Mesendoderm (in vitro differentiated cells): ENCODE measurements around the gene ARRB1. TPM values are rescaled to one million over a fixed set of nuclear protein-coding genes. Genes with fewer than 3 reads are reported as not detected.

ENCODE experiments used
- DNase-seq: peaks from one replicate; pipeline ENCODE4 v3.0.0; 2013
- H2AK5ac ChIP-seq: 2 replicates; pipeline ENCODE4 v1.6.1; 2013; ENCODE audit warnings: low read length, inconsistent platforms
- H2BK120ac ChIP-seq: 2 replicates; pipeline ENCODE4 v1.6.1; 2013; ENCODE audit warnings: low read depth, mild to moderate bottlenecking, low read length, moderate library complexity, mixed read lengths
- H2BK15ac ChIP-seq: replicated peaks from 2 replicates; pipeline ENCODE4 v1.6.1; 2013; ENCODE audit warnings: low read depth, mild to moderate bottlenecking, moderate library complexity
- H2BK5ac ChIP-seq: 2 replicates; pipeline ENCODE4 v1.6.1; 2013; ENCODE audit warnings: low read length, inconsistent platforms
- H3K18ac ChIP-seq: 2 replicates; pipeline ENCODE4 v1.6.1; 2013; ENCODE audit warnings: mild to moderate bottlenecking, low read length, mixed read lengths
- H3K23ac ChIP-seq: one replicate; pipeline ENCODE4 v1.6.1; 2013; ENCODE audit warnings: low read length
- H3K27ac ChIP-seq: 2 replicates; pipeline ENCODE4 v1.5.1; 2013; ENCODE audit warnings: low read depth, mild to moderate bottlenecking, inconsistent platforms, low read length, moderate library complexity
- H3K27me3 ChIP-seq: 2 replicates; pipeline ENCODE4 v1.6.1; 2013; ENCODE audit warnings: low read length, control low read depth, mild to moderate bottlenecking, inconsistent platforms; ENCODE audit not compliant: insufficient read depth, poor library complexity
- H3K36me3 ChIP-seq: 2 replicates; pipeline ENCODE4 v1.6.1; 2013; ENCODE audit warnings: low read length, inconsistent platforms; ENCODE audit not compliant: control insufficient read depth, insufficient read depth
- H3K4ac ChIP-seq: one replicate; pipeline ENCODE4 v1.6.1; 2013; ENCODE audit warnings: low read depth, mild to moderate bottlenecking, low read length, moderate library complexity
- H3K4me1 ChIP-seq: 2 replicates; pipeline ENCODE4 v1.6.1; 2013; ENCODE audit warnings: low read depth, low read length, inconsistent platforms; ENCODE audit not compliant: control insufficient read depth
- H3K4me2 ChIP-seq: 2 replicates; pipeline ENCODE4 v1.6.1; 2013; ENCODE audit warnings: low read length
- H3K4me3 ChIP-seq: 2 replicates; pipeline ENCODE4 v1.5.1; 2013; ENCODE audit warnings: mild to moderate bottlenecking, low read length
- H3K56ac ChIP-seq: one replicate; pipeline ENCODE4 v1.6.1; 2013; ENCODE audit warnings: low read length
- H3K79me1 ChIP-seq: 2 replicates; pipeline ENCODE4 v1.6.1; 2013; ENCODE audit warnings: low read length, inconsistent platforms
- H3K79me2 ChIP-seq: 2 replicates; pipeline ENCODE4 v1.6.1; 2013; ENCODE audit warnings: mild to moderate bottlenecking, low read length; ENCODE audit not compliant: control insufficient read depth, insufficient read depth
- H3K9ac ChIP-seq: 2 replicates; pipeline ENCODE4 v1.6.1; 2013; ENCODE audit warnings: low read length, inconsistent platforms
- H4K5ac ChIP-seq: one replicate; pipeline ENCODE4 v1.6.1; 2013; ENCODE audit warnings: low read length
- H4K8ac ChIP-seq: one replicate; pipeline ENCODE4 v1.6.1; 2013; ENCODE audit warnings: low read depth, mild to moderate bottlenecking, control low read depth, low read length, moderate library complexity
- WGBS: extraction: QIAGEN DNeasy Blood & Tissue Kit; methylation state at CpG from one replicate; pipeline ENCODE4 v1.1.7; 2013; ENCODE audit warnings: low lambda C conversion rate, missing lambda C conversion rate; ENCODE audit not compliant: insufficient coverage; ENCODE audit errors: extremely low coverage; 5-methylcytosine and 5-hydroxymethylcytosine counted together
- polyA plus RNA-seq, 2 experiments: library from polyadenylated mRNA; stranded (reverse); fragments of 200-250 nt; gene quantifications; one replicate each; pipeline ENCODE4 v1.2.3, GENCODE V29; 2013

The ARRB1 gene
- 42.6 TPM for polyA plus RNA-seq (2013, experiment 1 of 2)
- 43.2 TPM for polyA plus RNA-seq (2013, experiment 2 of 2)

DNA sequence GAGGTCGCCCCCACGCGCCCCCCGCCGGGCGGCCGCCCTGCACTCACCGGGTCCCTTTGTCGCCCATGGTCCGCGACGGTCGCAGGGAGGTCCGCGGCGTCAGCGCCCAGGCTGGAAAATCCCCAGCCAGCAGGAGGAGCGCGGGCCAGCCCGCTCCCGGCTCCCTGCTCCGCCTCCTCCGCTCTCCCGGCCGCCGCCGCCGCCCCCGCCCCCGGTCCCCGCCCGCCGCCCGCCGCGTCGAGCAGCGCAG is at the start of gene ARRB1:
ARRB1 (minus strand) TSS at position 121 of the 250 bp plus-strand sequence; CDS start at position 67, 54 bp downstream.
- Histone ChIP-seq H3K27ac (peak within 1 kb of the TSS; percentile 88), H3K36me3 (no peaks in the 10 kb centered on the region), H3K18ac (peak within 1 kb of the TSS; percentile 85), H3K27me3 (no peaks in the 10 kb centered on the region), H3K23ac (peak within 1 kb of the TSS; percentile 99), H2BK5ac (peak within 1 kb of the TSS; percentile 99), H4K5ac (no peak within 1 kb of the TSS), H3K4me1 (peaks cover 25% of the 10 kb centered on the region), H3K79me1 (peaks cover 21% of the 10 kb centered on the region), H3K4ac (peak within 1 kb of the TSS; percentile 94), H2BK15ac (no peak within 1 kb of the TSS), H2BK120ac (peak within 1 kb of the TSS; percentile 31), H3K9ac (peak within 1 kb of the TSS; percentile 96), H3K4me2 (peak within 1 kb of the TSS; percentile 99), H3K4me3 (peak within 1 kb of the TSS; percentile 87), H4K8ac (no peak within 1 kb of the TSS), H2AK5ac (peak within 1 kb of the TSS; percentile 100), H3K56ac (peak within 1 kb of the TSS; percentile 100), H3K79me2 (peaks cover 44% of the 10 kb centered on the region)
- DNase-seq: no peak
- no CpG with 5 or more reads among the region's 38 CpGs for WGBS

DNA sequence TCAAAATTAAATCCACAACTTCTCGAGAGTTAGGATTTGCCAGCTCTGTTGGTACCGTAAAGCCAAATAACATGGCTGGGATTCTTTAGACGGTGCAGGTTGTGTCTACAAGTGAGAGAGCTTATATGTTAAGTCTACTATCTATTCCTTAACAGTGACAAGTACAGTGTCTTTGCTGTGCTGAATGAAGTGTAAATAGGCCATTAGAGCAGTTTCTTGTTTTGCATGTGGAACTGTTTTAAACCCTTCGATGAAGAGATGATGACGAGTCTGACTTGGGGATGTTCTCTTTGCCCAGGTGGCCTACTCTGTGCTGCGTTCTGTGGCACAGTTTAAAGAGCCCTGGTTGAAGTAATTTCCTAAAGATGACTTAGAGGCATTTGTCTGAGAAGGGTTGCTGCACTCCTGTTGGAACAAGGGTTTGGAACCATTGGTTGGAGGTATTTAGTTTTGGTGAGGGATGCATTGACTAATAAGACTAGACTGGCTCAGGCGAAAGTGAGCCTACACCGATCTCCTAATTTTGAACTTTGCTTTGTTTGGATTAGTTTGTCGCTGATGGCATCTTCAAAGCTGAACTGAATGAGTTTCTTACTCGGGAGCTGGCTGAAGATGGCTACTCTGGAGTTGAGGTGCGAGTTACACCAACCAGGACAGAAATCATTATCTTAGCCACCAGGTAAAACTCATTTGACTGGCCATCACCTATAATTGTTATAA is 48.8 kb upstream of the ARRB1 start:
- H3K36me3 ChIP-seq: peaks cover 24% of the 10 kb centered on the region
- peak overlapping the region; percentile 99 for H3K56ac ChIP-seq
- H3K79me2 ChIP-seq: peaks cover 54% of the 10 kb centered on the region
- H3K4me2 ChIP-seq: peak overlapping the region; percentile 83
- H3K9ac ChIP-seq: peak overlapping the region; percentile 100
- no peaks in the 10 kb centered on the region for H3K27me3 ChIP-seq
- H3K4me1 ChIP-seq: peaks cover 11% of the 10 kb centered on the region
- H3K4ac ChIP-seq: no peak overlapping the region
- H3K4me3 ChIP-seq: peak overlapping the region; percentile 96
- no peak overlapping the region for H4K8ac ChIP-seq
- H2AK5ac ChIP-seq: no peak overlapping the region
- H3K23ac ChIP-seq: peak overlapping the region; percentile 38
- H2BK120ac ChIP-seq: no peak overlapping the region
- H3K27ac ChIP-seq: peak overlapping the region; percentile 55
- H2BK15ac ChIP-seq: no peak overlapping the region
- WGBS: no CpG with 5 or more reads among the region's 11 CpGs
- peak overlapping the region; percentile 18 for H2BK5ac ChIP-seq
- H4K5ac ChIP-seq: no peak overlapping the region
- no peak for DNase-seq
- peak overlapping the region; percentile 97 for H3K18ac ChIP-seq
- H3K79me1 ChIP-seq: peaks cover 15% of the 10 kb centered on the region

- Histone ChIP-seq H2BK15ac (no peak within 1 kb of the TSS), H4K8ac (no peak within 1 kb of the TSS), H3K4me2 (peak within 1 kb of the TSS; percentile 83), H3K4ac (peak within 1 kb of the TSS; percentile 20), H3K23ac (peak within 1 kb of the TSS; percentile 82), H3K18ac (peak within 1 kb of the TSS; percentile 97), H3K4me1 (peaks cover 13% of the 10 kb centered on the region), H2BK120ac (no peak within 1 kb of the TSS), H3K79me2 (peaks cover 52% of the 10 kb centered on the region), H3K4me3 (peak within 1 kb of the TSS; percentile 96), H2AK5ac (peak within 1 kb of the TSS; percentile 98), H3K27ac (peak within 1 kb of the TSS; percentile 89), H3K79me1 (peaks cover 15% of the 10 kb centered on the region), H4K5ac (no peak within 1 kb of the TSS), H3K9ac (peak within 1 kb of the TSS; percentile 100), H3K36me3 (peaks cover 24% of the 10 kb centered on the region), H3K56ac (peak within 1 kb of the TSS; percentile 99), H3K27me3 (no peaks in the 10 kb centered on the region), H2BK5ac (peak within 1 kb of the TSS; percentile 90)
- WGBS: no CpG with 5 or more reads among the region's 55 CpGs
- DNase-seq: peak; percentile 96
Observed at GRCh38 chr11:75399344-75400145, 48.1 kb upstream of the ARRB1 start, which contains the start of gene RPS3. RPS3 (plus strand) TSS chr11:75399518; CDS start chr11:75399548, 30 bp downstream.

DNA sequence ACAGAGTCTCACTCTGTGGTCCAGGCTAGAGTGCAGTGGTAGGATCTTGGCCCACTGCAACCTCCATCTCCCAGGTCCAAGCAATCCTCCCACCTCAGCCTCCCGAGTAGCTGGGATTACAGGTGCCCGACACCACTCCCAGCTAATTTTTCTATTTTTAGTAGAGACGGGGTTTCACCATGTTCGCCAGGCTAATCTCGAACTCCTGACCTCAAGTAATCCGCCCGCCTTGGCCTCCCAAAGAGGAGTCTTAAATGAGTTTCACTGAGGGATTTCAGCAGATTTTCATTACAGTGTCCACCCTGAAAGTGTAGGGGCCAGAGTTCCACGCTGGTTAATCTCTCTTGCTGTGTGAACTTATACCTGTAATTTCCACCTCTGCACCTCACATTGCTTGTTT is 47.4 kb upstream of the ARRB1 start:
- H3K36me3 ChIP-seq: peaks cover 18% of the 10 kb centered on the region
- peaks cover 16% of the 10 kb centered on the region for H3K4me1 ChIP-seq
- no peak overlapping the region for H4K5ac ChIP-seq
- no peak overlapping the region for H2BK15ac ChIP-seq
- H2BK5ac ChIP-seq: no peak overlapping the region
- no peak overlapping the region for H2BK120ac ChIP-seq
- no CpG with 5 or more reads among the region's 8 CpGs for WGBS
- H3K56ac ChIP-seq: peak overlapping the region; percentile 22
- no peak overlapping the region for H3K4me2 ChIP-seq
- no peak overlapping the region for H2AK5ac ChIP-seq
- H3K18ac ChIP-seq: no peak overlapping the region
- DNase-seq: no peak
- no peaks in the 10 kb centered on the region for H3K27me3 ChIP-seq
- H3K9ac ChIP-seq: no peak overlapping the region
- H3K79me1 ChIP-seq: peaks cover 11% of the 10 kb centered on the region
- no peak overlapping the region for H3K4ac ChIP-seq
- H3K27ac ChIP-seq: no peak overlapping the region
- H3K23ac ChIP-seq: no peak overlapping the region
- H4K8ac ChIP-seq: no peak overlapping the region
- no peak overlapping the region for H3K4me3 ChIP-seq
- peaks cover 46% of the 10 kb centered on the region for H3K79me2 ChIP-seq

GRCh38 chr11:75394085-75394840 is 42.8 kb upstream of the ARRB1 start:
- Histone ChIP-seq H3K79me2 (no peaks in the 10 kb centered on the region), H3K4ac (no peak overlapping the region), H3K4me3 (no peak overlapping the region), H3K23ac (no peak overlapping the region), H4K5ac (no peak overlapping the region), H4K8ac (no peak overlapping the region), H3K56ac (peak overlapping the region; percentile 56), H3K4me2 (no peak overlapping the region), H2BK5ac (no peak overlapping the region), H2BK120ac (no peak overlapping the region), H2AK5ac (no peak overlapping the region), H3K4me1 (peaks cover 7% of the 10 kb centered on the region), H3K36me3 (no peaks in the 10 kb centered on the region), H3K9ac (no peak overlapping the region), H3K27me3 (no peaks in the 10 kb centered on the region), H2BK15ac (no peak overlapping the region), H3K18ac (peak overlapping the region; percentile 23), H3K27ac (no peak overlapping the region), H3K79me1 (no peaks in the 10 kb centered on the region)
- DNase-seq: no peak
- no CpG with 5 or more reads among the region's 8 CpGs for WGBS
